LNCAP (cell line): ENCODE measurements around the gene TXNDC15.

Experiments
- TF ChIP-seq, protein P1 (sequence below): fragments of 450-650 bp; IDR thresholded peaks from 2 replicates; pipeline ENCODE4 v1.5.1; 2017; ENCODE audit warnings: mild to moderate bottlenecking

The TXNDC15 gene

DNA sequence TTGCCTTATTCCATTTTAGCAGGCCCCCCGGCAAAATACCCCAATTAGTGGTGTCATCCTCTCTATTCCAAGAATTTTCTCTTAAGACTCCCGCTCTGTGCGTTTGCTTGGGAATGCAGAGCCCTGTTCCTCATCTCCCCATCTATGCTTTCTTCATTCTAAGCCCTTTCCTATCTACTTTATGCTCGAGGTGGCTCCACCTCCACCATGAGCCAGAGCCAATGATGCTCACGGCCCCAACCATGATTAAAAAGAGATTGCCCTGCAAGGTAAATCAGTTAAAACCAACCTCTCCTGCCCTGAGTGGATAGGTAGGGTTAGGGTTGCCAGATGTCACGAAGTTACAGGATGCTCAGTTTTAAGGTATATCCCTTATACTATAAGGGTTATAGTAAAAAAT lies 677 bp upstream of the TXNDC15 start:
- TF ChIP-seq, protein P1, sequence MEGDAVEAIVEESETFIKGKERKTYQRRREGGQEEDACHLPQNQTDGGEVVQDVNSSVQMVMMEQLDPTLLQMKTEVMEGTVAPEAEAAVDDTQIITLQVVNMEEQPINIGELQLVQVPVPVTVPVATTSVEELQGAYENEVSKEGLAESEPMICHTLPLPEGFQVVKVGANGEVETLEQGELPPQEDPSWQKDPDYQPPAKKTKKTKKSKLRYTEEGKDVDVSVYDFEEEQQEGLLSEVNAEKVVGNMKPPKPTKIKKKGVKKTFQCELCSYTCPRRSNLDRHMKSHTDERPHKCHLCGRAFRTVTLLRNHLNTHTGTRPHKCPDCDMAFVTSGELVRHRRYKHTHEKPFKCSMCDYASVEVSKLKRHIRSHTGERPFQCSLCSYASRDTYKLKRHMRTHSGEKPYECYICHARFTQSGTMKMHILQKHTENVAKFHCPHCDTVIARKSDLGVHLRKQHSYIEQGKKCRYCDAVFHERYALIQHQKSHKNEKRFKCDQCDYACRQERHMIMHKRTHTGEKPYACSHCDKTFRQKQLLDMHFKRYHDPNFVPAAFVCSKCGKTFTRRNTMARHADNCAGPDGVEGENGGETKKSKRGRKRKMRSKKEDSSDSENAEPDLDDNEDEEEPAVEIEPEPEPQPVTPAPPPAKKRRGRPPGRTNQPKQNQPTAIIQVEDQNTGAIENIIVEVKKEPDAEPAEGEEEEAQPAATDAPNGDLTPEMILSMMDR: no peak

DNA sequence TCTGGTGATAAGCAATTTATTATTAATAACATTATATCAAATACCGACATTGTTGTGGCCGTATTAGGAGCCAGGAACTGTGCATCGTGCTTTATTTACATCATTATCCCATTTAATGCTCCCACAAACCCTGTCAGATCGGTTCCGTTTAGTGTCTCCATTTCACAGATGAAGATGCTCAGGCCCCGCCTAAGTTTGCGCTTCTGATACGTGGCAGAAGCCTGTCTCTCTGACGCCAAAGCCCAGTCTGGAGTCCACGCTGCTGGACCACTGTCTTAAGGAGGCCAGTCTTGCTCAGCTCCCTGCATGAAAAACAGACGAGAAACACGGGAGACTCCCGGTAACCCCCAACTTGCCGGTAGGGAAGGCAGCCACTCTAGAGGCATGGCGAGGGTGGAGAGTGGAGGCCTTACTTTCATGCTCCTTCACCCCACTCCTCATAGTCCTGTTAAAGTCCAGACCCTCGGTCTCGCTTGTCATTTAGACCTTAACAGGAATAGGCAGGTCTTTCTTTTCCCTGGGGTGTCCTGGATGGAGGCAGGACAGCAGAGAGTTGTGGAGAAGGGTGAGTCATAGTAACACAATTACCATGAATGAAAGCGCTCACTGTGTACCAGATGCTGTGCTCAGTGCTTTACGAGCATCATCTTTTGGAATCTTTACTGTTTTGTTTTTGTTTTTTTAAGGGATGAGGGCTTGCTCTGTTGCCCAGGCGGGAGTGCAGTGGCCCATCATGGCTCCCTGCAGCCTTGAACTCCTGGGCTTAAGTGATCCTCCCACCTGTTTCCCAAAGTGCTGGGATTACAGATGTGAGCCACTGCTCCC lies 872 bp downstream of the TXNDC15 start:
- TF ChIP-seq, protein P1: no peak

DNA sequence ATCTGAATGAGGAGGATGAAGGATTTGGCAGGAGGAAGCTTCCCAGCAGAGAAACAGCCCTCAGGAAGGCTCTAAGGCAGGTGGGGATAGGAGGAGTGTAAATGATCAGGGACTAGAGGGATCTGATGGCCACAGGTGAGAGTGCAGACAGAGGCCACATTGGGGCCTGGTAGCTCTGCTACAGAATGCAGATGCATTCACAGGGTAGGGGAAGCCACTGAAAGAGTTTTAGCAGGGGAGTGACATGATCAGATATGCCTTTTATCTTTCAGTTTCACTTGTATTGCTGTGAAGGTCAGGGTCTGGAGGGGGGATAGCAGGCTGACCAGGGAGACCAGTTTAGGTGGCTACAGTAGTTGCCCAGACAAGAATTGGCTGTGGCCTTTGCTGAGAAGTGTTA lies 3.0 kb downstream of the TXNDC15 start:
- TF ChIP-seq, protein P1: no peak

DNA sequence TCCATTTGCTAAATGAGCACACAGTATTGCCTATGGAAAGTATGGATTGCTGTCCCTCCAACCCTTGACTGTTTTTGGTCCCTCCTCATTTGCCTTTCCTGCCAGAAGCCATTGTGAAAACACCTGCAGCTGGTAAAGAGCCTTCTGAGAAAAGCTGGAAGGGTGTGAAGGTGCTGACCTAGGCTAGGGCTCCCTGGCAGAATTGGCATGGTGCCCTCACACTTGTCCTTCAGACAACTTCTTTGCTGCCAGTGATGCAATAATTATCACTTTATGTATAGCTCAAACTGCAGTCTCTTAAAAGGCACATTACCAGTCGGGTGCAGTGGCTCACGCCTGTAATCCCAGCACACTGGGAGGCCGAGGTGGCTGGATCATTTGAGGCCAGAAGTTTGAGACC lies 4.2 kb downstream of the TXNDC15 start:
- TF ChIP-seq, protein P1: no peak

DNA sequence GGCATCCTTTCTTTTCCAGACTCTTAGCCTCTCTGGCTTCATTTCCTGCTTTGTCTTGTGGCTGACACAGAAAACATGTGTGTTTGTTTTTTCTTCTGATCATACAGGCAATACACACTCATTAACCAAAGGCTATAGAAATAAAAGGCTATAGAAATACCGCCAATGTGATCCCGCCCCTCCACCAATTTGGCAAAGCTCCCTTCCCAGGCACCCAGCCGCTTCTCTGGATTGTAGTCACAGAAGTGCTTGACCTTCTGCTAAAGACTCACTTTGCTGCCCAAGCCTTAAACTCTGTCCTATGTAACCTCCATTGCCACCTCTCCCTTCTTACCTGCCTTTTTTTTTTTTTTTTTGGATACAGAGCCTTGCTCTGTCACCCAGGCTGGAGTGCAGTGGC lies 5.3 kb downstream of the TXNDC15 start:
- TF ChIP-seq, protein P1: no peak

DNA sequence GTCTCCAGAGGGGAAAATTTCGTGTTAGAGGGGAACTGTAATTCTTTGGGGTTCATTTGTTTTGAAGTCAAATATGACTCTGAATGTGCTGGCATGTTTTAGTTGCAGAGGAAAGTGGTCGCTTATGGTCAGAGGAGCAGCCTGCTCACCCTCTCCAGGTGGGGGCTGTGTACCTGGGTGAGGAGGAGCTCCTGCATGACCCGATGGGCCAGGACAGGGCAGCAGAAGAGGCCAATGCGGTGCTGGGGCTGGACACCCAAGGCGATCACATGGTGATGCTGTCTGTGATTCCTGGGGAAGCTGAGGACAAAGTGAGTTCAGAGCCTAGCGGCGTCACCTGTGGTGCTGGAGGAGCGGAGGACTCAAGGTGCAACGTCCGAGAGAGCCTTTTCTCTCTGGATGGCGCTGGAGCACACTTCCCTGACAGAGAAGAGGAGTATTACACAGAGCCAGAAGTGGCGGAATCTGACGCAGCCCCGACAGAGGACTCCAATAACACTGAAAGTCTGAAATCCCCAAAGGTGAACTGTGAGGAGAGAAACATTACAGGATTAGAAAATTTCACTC lies 13.5 kb downstream of the TXNDC15 start:
- TF ChIP-seq, protein P1: no peak

DNA sequence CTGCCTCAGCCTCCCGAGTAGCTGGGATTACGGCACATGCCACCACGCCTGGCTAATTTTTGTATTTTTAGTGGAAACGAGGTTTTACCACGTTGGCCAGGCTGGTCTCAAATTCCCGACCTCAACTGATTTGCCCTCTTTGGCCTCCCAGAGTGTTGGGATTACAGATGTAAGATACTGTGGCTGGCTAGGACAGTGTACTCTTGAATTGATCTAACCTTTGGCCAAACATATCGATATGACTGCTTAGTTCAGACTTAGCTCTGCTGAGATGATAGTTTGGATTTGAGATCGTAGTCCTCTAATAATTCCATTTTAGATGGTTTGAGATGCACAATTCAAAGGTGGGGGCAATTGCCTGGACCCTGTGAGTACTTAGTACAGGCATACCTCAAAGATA lies 15.2 kb downstream of the TXNDC15 start:
- TF ChIP-seq, protein P1: no peak
